COLO668 (cell line): ENCODE data around the gene OR11H1.
"Not testable (repeated sequence)": the region's sequence is repeated elsewhere in the genome, so short reads cannot be mapped to it uniquely, and the experiment has no call there.

Source experiments
- DNase-seq: peaks from one replicate; lab custom pipeline; 2025; ENCODE audit not compliant: unreplicated experiment; lab: John Stamatoyannopoulos, UW

Gene OR11H1

DNA sequence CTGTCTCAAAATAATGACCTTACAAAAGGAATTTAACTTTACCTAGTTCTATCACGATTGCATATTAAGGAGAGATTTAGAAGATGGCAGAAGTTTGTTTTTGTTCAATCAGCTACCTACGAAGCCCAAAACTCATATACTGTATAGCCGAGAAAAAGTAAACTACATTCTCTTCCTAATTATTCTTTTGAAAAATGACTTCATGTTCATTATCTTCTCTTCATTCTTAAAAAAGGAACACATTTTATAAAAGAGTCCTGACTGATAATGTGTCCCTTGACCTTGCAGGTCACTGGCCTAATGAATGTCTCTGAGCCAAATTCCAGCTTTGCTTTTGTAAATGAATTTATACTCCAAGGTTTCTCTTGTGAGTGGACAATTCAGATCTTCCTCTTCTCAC, at the start of gene OR11H1:
OR11H1 (plus strand) TSS at position 301 of the 400 bp plus-strand sequence; CDS start at position 301, 0 bp downstream.
- DNase-seq: not testable (repeated sequence)

GRCh38 chr22:15509967-15510366, 18.0 kb upstream of the OR11H1 start:
- DNase-seq: not testable (repeated sequence)

DNA sequence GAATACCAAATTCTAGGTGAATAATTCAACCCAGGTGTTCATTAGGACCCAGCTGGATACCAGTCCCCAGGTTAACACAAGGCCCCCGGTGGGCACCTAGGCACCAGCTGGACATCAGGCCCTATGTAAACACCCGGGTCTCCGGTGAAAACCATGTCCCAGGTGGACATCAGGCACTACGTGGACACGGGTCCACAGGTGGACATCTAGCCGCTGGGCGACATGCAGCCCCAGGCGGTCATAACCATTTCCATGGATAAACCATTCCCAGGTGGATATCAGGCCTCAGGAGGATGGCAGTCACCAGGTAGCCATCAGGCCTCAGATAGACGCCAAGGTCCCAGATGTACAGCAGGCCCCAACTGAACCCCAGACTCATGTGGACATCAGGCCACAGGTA, 12.1 kb upstream of the OR11H1 start:
- not testable (repeated sequence) for DNase-seq

DNA sequence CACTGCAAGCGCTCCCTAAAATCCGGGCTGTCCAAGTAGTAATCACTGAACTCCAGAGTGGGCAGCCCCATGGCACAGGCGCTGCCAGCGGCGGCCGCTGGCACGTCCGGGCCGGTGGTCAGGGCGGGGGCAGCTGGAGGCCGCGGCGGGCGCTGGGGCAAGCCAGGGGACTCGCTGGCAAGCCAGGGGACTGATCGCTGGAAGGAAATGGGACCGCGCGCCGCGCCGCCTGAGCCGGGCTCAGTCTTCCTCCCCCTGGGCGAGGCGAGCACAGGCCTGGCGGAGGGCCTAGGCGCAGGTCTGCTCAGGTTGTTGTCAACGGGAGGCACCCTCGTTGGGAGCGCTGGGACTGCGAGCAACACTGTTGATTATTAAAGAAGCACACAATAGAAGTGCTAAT, 25.8 kb downstream of the OR11H1 start:
- DNase-seq: not testable (repeated sequence)

GRCh38 chr22:15563461-15563860, 35.5 kb downstream of the OR11H1 start:
- not testable (repeated sequence) for DNase-seq

- not testable (repeated sequence) for DNase-seq
Measured at GRCh38 chr22:15565063-15565462, 37.1 kb downstream of the OR11H1 start.
